RCC 7860 (cell line): ENCODE results near the gene ABO.
"Not testable (repeated sequence)": the region's sequence is repeated elsewhere in the genome, so short reads cannot be mapped to it uniquely, and the experiment has no call there.

Experiments used
- DNase-seq: peaks from one replicate; pipeline ENCODE4 v3.0.0-alpha.2; 2015; ENCODE audit warnings: low spot score
- FAIRE-seq: peaks from 2 replicates; lab custom pipeline; 2012; peaks lifted over from hg19 to GRCh38; lab: Jason Lieb, UNC

The ABO gene

DNA sequence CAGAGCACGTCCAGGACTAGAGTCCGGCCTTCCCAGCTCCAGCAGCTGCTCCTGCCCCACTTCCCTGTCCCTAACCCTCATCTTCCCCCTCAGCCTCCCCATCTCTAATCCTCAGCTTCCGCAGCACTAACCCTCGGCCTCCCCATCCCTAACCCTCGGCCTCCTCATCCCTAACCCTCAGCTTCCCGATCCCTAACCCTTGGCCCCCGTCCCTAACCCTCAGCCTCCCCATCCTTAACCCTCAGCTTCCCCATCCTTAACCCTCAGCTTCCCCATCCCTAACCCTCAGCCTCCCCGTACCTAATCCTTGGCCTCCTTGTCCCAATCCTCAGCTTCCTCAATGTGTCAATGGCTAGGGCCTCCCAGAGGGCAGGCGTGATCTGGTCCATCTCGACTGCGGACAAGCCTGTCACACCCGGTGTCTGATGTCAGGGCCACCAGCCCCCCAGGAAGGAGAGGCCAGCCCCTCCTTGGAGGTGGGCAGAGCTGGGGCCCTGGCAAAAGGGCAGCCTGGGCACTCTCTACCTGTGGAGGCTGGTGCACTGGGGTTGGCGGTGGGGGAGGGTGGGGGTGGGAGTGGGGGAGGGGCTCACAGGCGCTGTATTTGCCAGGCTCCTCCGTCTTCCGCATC is 67.3 kb downstream of the ABO start:
- FAIRE-seq (no peak), DNase-seq (no peak)

GRCh38 chr9:133207021-133207531 is 67.9 kb downstream of the ABO start:
- FAIRE-seq: no peak
- DNase-seq: no peak

DNA sequence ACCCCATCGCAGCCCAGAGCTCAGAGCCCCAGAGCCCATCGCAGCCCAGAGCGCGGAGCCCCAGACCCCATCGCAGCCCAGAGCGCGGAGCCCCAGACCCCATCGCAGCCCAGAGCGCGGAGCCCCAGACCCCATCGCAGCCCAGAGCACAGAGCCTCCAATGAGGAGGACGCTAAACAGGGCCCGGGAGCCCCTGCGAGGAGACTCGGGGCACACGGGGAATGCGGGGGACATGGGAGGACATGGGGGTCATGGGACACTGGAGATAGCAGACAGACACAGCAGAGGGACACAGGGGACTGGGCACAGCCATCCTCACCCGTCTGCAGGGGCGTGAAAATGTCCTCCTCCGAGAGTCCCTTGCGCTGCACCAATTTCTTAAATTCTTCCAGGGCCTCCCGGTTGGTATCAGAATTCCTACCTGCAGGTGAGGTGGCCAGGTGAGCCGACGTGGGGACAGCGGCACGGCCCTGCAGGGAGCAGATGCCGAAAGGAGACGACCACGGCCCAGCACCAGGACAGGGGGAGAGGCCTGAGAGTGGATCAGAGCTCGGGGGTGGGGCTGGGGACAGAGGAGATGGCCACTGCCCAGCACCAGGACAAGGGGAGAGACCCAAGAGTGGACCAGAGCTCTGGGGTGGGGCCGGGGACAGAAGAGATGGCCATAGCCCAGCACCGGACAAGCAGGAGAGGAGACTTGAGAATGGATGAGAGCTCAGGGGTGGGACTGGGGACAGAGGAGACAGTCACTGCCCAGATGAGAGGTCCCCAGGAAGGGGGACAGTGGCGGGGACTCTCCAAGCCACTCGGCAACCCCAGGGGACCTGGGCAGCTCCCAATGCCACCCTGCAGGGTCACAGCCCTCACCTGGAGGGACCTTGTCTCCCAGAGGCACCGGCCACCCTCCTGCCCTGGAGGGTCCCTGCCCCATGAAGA is 68.7 kb downstream of the ABO start:
- DNase-seq (no peak), FAIRE-seq (no peak)

DNA sequence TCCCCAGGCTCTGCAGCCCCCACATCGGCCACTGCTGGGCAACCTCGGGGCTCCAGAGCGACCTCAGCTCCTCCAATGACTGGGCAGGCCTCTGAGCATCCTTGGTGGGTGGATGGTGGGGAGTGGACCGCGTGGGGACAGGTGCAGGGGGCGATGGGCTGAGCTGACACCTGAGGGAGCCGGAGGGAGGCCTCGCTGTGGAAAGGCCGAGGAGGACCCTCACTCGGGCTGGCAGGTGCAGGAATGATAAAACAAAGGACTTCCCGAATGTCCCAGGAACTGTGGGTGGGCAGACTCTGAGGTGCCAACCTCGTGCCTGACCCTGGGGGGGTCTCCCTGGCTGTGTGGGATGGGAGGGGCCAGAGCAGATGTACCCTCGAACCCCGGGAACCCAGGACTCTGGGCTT is 69.5 kb downstream of the ABO start:
- DNase-seq, FAIRE-seq: not testable (repeated sequence)
